Panc1 (cell line): Measurements from ENCODE around the gene RIPOR3.

Experiments
- CTCF ChIP-seq: fragments of 450-650 bp; IDR thresholded peaks from 2 replicates; pipeline ENCODE4 v1.5.1; 2017; ENCODE audit warnings: mild to moderate bottlenecking
- POLR2AphosphoS5 ChIP-seq: IDR thresholded peaks from 2 replicates; pipeline ENCODE4 v1.6.1; 2012; ENCODE audit warnings: mild to moderate bottlenecking, low read depth, low read length, moderate library complexity
- REST ChIP-seq, 2 experiments: IDR thresholded peaks; 2 replicates each; pipeline ENCODE4 v1.6.1; 2011 to 2012; ENCODE audit warnings: low read depth in 2 of 2, control low read depth in 1 of 2, low read length in 1 of 2, mild to moderate bottlenecking in 1 of 2, moderate library complexity in 1 of 2; ENCODE audit not compliant: insufficient read depth in 1 of 2
- SIN3A ChIP-seq: IDR thresholded peaks from 2 replicates; pipeline ENCODE4 v1.6.1; 2012; ENCODE audit warnings: low read depth, mild to moderate bottlenecking, low read length, moderate library complexity, borderline replicate concordance; ENCODE audit not compliant: insufficient read depth

GRCh38 chr20:50636601-50637540, 54.5 kb downstream of the RIPOR3 start:
- no peak for TF ChIP-seq CTCF
- TF ChIP-seq POLR2AphosphoS5, result no peak
- TF ChIP-seq SIN3A, result no peak
- TF ChIP-seq REST (IDR thresholded peaks at IDR 0.05; ENCODE audit: insufficient read depth in 1 of 2, low read depth in 2 of 2, low read length in 1 of 2), result no peak
